Ovary (tissue), 3 donors: ENCODE data around the gene MAP7.

Source experiments
- CTCF ChIP-seq, 3 donors: fragments of 450-650 bp in 2 of 3; fragments of 200-600 bp in 1 of 3; IDR thresholded peaks; one replicate each; pipeline versions ENCODE4 v1.5.1 to v1.8.0; 2016 to 2022; ENCODE audit warnings: antibody characterized with exemption in 3 of 3, mild to moderate bottlenecking in 1 of 3
- POLR2A ChIP-seq: fragments of 450-650 bp; IDR thresholded peaks from one replicate; pipeline ENCODE4 v1.6.1; 2017; ENCODE audit warnings: antibody characterized with exemption, mild to moderate bottlenecking, moderate library complexity
- donor health status: DM: no; HTN: no; CAD: no.

DNA sequence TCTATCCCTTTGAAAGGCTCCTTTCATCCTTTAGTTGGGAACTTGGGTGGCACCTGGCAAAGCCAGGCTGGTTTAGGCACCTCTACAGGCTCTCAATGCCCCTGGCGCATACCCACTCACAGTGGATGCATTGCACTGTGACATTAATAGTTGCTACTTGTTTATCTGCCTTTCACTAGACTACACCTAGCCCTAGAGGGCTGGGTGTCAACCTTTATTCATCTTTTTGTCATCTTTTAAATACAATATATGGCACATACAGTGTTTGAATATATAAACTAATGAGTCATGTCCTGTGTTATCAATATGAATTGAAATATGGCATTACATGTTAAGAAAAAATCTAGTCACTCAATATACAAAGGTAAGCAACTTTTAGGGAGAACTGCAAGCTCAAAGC, 140.6 kb downstream of the MAP7 start:
- TF ChIP-seq CTCF (IDR thresholded peaks at IDR 0.05) (no peak), POLR2A (no peak)
